Stimulated activated CD8-positive, alpha-beta memory T cell treated with anti-CD3 and anti-CD28 coated beads, Interleukin-4, amount 100 ng/mL, for 4 hours (primary cell): ENCODE results near the gene TCF12.
"Not testable (repeated sequence)": the region's sequence is repeated elsewhere in the genome, so short reads cannot be mapped to it uniquely, and the experiment has no call there.

Experiments used
- DNase-seq, 2 donors: peaks; one replicate each; pipeline ENCODE4 v3.0.0-alpha.2; 2020; ENCODE audit warnings: low read depth in 2 of 2, low spot score in 1 of 2

The TCF12 gene

DNA sequence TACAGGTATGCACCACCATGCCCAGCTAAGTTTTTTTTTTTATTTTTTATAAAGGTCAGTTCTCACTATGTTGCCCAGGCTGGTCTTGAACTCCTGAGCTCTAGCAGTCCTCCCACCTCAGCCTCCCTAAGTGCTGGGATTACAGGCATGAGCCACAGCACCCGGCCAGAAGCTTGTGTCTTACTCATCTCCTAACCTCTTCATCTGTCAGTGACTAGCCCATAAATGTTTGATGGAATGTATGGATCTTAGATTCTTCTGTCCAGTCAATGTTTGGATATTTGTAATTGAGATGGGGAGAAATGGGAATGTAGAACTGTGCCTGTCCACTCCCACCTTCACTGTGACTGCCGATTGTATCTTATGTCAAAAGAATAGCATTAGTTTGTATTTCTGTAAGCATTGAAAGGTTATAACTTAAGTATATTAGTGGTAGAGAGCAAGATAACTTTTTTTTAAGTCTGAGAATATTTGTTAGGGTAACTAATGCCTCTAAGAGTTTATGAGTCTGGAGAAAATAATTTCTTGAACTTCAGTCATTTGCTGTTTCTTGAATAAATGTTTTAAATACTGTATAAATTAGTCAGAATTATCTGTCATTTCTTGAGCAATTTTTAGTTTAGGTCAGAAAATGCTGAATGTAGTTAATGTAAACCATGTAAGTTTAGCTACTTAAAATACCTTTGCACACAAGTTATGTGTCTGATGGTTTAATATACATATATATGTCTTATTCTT is 242.5 kb downstream of the TCF12 start:
- DNase-seq, result no peak

DNA sequence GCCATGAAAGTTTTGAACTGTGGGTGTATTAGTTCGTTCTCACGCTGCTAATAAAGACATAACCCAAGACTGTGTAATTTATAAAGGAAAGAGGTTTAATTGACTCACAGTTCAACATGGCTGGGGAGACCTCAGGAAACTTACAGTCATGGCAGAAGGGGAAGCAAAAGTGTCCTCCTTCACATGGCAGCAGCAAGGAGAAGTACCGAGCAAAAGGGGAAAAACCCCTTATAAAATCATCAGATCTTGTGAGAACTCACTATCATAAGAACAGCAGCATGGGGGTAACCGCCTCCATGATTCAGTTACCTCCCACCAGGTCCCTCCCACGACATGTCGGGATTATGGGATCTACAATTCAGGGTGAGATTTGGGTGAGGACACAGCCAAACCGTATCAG is 245.8 kb downstream of the TCF12 start:
- DNase-seq, result not testable (repeated sequence)

- no peak for DNase-seq
Observed at GRCh38 chr15:57165992-57166391, 247.5 kb downstream of the TCF12 start.

- DNase-seq, result no peak
Observed at GRCh38 chr15:57167821-57168395, 249.5 kb downstream of the TCF12 start.

GRCh38 chr15:57169643-57170042 is 251.2 kb downstream of the TCF12 start:
- no peak for DNase-seq

GRCh38 chr15:57171426-57171825 is 253.0 kb downstream of the TCF12 start:
- no peak for DNase-seq

GRCh38 chr15:57172925-57173324 is 254.5 kb downstream of the TCF12 start:
- DNase-seq, result no peak

DNA sequence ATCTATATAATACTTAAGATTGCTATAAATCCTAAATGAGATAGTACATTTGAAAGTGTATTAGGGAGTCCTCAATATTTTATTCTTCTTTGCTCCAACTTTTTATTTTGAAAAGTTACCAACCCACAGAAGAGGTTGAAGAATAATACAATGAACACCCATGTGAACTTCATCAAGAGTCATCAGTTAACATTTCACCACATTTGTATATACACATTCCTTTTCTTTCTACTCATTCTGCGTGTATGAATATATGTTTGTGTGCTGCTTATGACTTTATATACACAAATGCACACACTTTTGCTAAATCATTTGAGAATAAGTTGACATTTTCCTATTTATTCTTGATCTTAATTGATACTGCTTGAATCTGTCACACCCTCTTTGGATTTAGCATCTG is 264.6 kb downstream of the TCF12 start:
- DNase-seq, result no peak

DNA sequence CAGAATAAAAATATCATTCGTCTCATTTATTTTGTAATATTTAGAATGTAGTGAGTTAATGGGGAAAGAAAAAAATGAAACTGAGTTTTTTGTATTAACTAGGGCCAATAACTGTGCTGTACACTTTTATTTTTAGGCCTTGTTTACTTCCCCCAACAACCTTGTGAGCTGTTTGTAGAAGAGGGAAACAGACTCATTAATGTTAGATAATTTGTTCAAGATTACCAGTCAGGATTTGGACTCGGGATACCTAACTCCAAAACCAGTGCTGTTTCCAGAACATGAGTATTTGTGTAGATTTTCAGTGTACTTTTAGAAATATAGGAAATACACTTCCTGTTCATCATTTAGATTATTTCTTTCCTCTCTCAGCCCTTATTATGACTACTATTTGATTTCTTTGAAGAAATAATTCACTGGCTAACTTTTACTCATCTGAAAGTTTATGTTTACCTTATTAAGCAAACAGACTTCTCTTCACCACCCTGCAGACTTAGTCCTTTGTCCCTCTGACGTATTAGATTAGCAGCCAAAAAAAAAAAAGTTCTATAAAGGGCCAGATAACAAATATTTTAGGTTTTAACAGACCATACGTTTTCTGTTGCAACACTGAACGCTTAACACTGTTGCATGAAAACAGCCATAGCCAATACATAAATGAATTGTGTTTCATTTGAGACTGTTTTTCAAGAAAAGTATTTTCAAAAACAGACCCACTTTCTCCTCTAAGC is 265.3 kb downstream of the TCF12 start:
- DNase-seq, result no peak

DNA sequence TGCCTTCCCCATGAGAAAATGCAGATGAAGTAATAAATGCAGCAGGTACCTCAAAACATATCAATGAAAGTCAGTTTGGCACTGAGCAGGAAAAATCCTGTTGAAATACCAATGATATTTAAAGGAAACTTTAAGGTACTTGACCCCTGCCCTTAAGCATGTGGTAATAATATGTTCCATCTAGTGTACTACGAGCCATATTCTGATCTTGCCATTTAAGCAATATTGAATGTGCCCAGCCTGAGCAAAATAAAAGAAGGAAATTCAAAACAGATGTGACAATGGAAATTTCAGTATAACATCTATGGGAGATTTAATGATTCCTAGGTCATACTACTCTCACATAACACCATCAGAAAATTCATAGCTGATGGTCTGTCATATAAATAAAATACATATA is 266.1 kb downstream of the TCF12 start:
- no peak for DNase-seq

- DNase-seq, result no peak
Observed at GRCh38 chr15:57185507-57186074, 267.1 kb downstream of the TCF12 start.

- no peak for DNase-seq
Observed at GRCh38 chr15:57189466-57189865, 271.0 kb downstream of the TCF12 start.

GRCh38 chr15:57190208-57190607 is 271.8 kb downstream of the TCF12 start:
- no peak for DNase-seq

- DNase-seq, result no peak
Observed at GRCh38 chr15:57193161-57193560, 274.7 kb downstream of the TCF12 start.

DNA sequence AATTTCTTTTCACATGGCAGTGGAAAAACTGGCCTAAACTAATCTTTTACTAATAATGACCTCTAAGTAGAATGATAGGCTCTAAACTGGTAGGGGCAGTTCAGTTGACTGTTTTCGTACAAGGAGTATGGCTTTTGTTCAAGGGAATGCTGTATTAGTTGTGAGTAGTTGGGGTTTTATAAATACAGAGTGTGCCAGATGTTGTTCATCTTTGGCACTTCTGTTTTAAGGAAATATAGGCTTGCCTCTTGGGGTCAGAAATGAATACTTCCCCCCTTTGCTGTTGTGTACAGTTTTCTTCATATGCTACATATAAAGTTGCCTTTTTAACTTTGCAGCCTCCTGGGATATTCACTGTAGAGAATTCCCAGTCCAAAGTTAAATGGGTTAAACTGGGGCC is 276.9 kb downstream of the TCF12 start:
- no peak for DNase-seq

- no peak for DNase-seq
Observed at GRCh38 chr15:57196865-57197264, 278.4 kb downstream of the TCF12 start.

DNA sequence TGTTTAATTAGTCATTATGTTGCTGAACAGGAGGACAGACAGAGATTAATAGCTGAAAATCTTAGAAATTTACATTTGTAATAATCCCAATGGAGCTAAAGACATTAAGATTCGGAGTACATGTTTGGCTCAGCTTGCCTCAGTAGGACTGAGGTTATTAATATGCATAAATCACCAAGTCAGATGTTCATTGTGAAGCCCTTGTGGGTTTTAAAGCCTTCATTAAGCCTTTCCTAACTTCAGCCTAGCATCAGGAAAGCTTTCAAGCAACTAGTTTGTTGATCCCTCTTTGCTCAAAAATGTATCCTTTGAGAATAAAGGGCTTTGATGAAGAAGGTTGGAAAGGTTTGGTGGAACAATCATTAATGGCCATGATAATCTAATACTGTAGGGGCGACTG is 279.7 kb downstream of the TCF12 start:
- no peak for DNase-seq

DNA sequence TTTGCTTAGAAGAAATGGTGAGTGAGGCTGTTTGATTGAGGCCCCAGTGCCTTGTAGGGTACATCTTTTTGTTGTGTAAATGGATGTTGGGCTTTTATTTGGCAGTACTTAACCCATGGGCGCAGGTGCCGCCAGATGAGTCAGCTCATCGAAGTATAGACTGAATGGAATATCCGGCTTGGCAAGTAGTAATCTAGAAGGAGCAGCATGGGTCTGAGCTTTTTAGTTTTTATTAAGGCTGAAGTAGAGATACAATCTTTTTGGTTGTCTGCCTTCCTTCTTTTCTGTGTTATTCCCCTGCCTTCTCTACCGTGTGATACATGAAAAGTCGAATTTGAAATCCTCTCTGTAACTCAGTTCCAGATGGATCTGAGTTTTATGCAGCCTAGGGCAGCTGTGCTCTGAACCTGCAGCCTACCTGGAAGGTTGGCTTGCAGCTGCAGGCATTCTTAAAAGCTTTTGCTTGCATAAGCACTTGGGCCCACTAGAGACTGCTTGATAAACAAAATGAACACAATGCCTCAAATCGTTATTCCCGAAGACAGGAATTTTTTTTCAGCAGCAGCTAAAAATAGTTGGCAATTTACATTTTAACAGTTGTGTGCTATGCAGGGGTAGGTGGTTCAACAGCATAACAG is 280.3 kb downstream of the TCF12 start:
- no peak for DNase-seq

DNA sequence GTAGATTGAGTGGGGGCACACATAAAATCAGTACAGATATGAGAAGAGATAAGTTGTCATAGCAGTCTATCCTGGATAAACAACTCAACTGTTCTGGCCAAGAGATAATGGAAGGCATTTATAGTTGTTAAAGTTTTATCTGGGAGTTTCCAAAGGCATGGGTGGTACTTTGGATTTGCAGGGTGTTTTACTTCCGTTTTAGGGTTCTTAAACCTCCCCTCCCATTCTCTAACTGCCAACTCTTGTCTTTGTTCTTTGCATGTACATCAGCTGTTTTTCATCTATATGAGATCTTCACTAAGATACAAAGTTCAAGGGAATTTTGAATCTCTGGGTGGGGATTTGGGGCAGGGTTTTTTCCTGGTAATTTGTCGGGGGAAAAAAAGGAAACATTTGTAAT is 283.1 kb downstream of the TCF12 start:
- DNase-seq, result no peak

GRCh38 chr15:57203906-57204305 is 285.5 kb downstream of the TCF12 start:
- no peak for DNase-seq

DNA sequence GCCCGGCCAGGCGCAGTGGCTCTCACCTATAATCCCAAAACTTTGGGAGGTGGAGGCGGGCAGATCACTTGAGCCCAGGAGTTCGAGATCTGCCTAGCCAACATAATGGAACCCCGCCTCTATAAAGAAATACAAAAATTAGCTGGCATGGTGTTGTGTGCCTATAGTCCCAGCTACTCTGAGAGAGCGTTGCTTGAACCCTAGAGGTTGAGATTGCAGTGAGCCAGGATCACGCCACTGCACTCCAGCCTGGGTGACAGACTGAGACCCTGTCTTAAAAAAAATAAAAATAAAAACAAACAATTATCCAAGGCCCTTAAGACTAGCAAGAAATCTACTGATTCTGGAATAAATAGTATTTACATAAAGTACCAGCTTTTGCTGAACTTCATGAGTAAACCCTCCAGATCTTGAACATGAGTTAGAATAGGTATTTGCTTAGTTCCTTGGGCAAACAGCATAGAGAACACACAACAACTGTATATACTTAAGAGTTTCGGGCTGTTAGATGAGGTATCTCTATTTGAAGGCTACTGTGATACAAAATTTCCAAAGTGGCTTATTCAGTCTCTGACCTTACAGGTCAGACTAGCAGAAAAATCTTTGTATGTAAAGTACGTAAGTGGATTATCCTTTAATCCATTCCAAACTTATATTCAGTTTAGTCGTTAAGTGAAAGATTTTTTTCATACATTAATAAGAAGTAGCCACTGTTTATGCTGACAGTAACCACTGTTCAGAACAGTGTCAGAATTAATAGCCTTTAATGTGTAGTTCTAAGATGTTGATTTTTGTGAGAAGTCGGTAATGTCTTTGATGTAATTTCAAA is 286.8 kb downstream of the TCF12 start:
- DNase-seq, result no peak
